ENCODE measurements around the gene COL16A1.
A peak's percentile ranks its signal among the peaks of the same experiment; 100 is the strongest.

The COL16A1 gene

GRCh38 chr1:31683997-31684396, 19.8 kb downstream of the COL16A1 start:
- DNase-seq, result no peak

DNA sequence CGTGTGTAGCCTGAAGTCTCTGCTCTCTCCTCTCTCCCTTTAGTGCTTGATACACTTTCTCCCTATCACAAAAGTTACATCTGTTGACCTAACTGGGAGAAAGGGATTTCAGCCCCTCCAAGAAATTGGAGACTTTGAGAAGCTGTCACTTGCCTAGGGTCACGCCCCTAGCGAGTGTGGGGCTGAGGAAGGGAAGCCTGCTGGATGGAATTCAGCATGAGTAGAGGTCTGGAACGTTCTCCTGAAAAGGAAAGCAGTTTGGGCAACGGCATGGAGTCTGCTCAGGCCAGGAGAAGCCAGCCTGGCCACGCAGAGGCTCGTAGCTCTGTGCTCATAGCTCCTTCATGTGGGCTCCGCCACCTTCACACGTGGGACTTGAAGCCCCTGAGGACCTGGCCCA, 22.4 kb downstream of the COL16A1 start:
- peak in 1 of 2 experiments; percentile 55 for DNase-seq

DNA sequence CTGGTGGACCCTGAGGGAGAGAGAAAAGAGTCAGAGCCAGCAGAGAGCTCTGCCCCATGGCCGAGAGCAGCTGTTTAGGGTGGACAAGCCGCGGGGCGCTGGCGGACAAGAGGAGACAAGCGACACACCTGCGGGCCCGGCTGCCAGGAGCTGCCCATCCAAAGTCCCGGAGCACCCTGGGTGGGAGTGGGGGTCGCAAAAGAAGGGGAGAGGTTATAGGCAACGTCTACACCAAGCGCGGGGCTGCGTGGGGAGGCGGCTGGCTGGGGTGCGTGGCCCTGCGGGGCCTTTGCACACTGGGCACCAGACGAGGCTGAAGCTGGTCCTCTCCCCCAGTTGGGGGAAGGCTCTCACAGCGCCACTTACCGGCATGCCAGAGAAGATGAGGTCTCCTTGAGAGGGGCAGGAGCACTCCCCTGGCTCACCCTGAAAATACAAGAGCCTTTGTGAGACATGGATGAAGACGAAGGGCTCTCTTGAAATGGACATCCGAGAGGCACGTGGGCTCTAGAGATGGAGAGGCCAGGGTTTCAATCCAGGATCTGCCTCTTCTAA, 24.1 kb downstream of the COL16A1 start:
- no peak for DNase-seq

- no peak for DNase-seq
Measured at GRCh38 chr1:31679091-31679490, 24.7 kb downstream of the COL16A1 start.

GRCh38 chr1:31678681-31679080, 25.1 kb downstream of the COL16A1 start:
- DNase-seq, result no peak

DNA sequence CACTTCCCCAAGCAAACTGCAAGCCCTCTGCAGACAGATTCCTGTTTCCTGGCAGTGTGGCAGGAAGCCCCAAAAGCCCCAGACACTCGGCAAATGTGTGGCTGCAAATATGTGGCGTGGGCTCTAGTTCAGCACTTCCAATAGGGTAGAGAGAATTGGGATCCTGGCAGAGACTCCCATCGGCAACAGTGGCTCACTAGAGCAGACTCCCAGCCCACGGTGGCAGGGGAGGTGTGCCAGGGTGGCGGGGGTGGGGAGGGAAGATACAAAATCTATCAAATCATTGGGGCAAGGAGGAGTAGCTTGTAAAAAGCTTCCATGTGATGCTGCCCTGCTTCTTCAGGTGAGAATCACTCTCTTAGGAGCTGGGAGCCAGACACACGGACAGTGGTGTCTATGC, 25.9 kb downstream of the COL16A1 start:
- DNase-seq, result no peak

GRCh38 chr1:31677401-31677800, 26.4 kb downstream of the COL16A1 start:
- DNase-seq, result no peak

DNA sequence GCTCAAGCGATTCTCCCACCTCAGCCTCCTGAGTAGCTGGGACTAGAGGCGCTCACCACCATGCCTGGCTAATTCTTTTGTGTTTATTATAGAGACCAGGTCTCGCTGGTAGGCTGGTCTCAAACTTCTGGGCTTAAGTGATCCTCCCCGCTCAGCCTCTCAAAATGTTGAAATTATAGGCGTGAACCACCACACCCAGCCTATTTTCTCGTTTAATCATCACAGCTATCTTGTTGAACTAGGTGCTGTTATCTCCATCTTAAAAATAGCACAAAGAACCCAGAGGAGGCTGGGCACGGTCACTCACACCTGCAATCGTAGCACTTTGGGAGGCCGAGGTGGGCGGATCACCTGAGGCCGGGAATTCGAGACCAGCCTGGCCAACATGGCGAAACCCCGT, 28.1 kb downstream of the COL16A1 start:
- no peak for DNase-seq

GRCh38 chr1:31675161-31675560, 28.7 kb downstream of the COL16A1 start:
- DNase-seq, result no peak

DNA sequence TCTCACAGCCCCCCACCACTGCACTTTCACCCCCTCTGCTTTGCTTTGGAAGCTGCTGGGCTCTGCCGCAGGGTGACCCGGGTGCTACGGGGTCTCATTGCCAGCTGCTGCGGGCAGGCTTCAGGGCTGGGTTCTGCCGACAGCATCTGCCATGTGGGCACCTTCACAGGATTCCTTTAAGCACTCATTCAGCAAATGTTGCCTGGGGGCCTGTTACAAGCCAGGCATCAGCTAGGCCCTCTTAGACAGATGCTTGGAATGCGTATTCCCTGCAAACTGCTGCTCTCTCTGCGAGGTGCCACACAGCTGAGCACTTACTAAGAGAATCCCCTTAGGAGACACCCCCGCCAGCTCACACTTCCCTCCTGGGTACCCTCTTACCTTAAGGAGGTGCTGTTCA, 29.2 kb downstream of the COL16A1 start:
- peak; percentile 86 to 97 for DNase-seq

DNA sequence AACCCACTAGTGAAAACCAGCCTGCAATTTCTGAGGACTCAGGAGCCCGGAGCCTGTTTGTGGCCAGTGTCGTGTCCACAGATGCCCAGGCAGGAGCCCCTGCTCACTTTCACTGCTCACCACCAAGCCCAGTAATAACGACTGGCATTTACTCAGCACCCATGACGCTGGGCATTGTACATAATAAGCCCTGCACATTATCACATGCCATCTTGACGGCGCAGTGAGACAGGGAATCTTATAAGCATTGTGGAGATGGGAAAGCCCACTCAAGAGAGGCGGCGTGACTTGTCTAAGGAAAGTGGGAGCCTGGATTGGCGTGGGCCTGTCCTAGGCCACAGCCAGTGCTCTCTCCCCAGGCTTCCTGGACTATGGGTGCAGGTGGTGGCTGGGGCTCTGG, 30.4 kb downstream of the COL16A1 start:
- DNase-seq, result no peak

DNA sequence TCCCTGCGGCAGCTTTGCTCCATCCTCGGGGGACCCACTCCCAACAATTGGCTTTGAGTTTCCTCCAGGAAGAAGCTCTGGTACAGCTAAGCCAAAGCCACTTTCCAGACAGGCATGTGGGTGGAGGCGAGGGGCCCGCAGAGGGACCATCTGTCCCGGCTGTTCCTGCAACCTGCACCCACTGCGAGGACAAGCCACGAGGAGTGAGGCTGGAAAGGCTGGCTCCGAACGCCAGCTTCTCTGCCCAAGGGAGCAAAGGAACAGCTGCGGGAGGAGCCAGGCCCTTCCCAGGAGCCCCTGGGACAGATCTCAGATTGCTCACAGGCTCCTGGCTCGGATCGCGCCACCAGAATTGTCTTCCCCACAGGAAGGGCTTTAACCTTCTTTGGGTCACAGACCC, 30.8 kb downstream of the COL16A1 start:
- peak; percentile 87 to 97 for DNase-seq

- no peak for DNase-seq
Measured at GRCh38 chr1:31671561-31672201, 32.1 kb downstream of the COL16A1 start.

- DNase-seq, result no peak
Measured at GRCh38 chr1:31671147-31671546, 32.7 kb downstream of the COL16A1 start.

GRCh38 chr1:31670593-31670964, 33.2 kb downstream of the COL16A1 start:
- no peak for DNase-seq

GRCh38 chr1:31669786-31670592, 33.8 kb downstream of the COL16A1 start:
- DNase-seq, result peak; percentile 94

GRCh38 chr1:31669433-31669785, 34.4 kb downstream of the COL16A1 start:
- peak; percentile 94 to 95 for DNase-seq

DNA sequence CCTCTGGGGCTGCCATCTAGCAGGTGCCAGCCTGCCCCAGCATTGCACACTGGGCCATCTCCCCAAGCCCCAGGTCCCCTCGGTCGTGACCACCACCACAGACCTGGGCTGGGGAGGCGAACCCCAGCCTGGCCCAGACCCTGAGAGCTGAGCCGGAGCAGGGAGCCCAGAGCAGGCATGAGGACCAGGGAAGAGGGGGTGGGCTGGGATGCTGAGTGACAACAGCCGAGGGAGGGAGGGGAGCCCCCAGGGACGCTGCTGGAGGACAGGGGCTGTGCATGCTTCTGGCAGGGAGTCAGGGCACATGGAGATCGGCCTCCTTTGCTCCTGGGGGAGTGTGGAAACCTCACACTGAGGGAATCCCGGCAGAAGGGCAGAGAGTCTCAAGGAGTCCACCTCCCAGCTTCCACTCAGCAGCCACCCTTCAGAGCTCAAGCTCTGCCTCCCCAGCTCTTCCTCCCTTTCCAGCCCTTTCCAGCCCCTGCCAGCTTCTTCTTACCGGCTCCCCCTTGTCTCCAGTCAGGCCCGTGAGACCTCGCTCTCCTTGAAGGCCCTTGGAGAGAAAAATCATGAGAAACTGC, 35.4 kb downstream of the COL16A1 start:
- DNase-seq, result peak in 1 of 2 experiments; percentile 41

DNA sequence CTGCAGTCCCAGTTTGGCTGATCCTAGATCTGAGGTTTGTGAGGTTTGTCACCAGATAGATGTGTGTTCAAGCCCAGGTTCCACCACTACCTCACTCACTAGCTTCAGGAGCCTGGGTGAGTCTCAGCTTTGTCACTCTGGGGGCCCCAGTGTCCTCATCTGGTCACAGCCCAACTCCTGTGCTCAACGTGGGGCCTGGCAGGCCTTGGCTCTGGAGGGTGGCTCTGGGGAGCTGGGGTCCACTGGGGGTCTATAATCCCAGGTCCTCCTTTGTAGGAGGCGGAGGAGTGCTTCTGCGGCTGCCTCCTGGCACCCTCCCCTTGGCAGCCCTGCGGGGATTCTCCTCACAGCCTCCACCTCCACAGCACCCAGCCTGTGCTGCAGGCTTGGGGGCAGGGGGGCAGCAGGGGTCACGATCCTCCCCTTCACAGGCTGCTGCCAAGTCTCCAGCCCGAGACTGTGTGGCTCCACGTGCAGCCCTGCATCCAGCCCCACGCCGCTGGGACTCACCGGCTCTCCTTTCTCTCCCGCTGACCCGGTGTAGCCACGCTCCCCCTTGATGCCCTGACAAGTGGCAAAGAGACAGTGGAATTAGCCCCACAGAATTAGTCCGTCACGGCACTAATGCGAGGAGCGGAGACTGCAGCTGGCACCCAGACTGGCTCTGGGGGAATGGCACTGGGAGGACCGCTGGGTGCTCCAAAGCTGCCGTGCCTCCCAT, 36.6 kb downstream of the COL16A1 start:
- peak; percentile 43 to 54 for DNase-seq

GRCh38 chr1:31666263-31666963, 37.4 kb downstream of the COL16A1 start:
- DNase-seq, result peak; percentile 23 to 68

DNA sequence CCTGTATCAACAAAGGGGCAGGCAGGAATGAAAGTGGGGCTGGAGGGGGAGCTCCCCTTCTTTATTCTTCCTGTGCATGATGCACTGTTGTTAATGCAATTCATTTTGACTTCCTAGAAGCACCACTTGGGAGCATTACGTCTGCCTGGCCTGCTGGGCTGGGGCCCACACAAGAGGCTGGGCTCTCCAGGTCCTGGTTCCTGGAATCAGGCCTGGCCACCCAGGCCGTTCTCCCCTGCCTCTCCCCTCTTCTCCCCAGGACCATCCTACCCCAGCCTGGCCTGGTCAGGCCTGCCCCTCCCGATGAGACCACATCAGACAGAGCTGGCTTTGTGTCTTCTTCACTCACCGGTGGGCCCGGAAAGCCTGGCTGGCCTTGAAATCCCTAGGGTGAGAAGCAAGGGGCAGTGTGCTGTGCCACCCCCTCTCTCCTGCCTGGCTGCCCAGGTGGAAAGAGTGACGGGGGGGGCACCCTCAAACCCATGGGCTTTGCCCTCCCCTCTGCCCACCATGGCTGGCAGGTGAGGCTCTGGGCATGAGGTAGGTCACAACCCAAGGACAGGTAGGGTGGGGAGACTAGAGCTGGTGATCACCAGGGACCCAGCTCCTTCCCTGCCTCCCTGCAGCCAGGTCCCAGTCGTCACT, 38.5 kb downstream of the COL16A1 start:
- DNase-seq, result no peak

DNA sequence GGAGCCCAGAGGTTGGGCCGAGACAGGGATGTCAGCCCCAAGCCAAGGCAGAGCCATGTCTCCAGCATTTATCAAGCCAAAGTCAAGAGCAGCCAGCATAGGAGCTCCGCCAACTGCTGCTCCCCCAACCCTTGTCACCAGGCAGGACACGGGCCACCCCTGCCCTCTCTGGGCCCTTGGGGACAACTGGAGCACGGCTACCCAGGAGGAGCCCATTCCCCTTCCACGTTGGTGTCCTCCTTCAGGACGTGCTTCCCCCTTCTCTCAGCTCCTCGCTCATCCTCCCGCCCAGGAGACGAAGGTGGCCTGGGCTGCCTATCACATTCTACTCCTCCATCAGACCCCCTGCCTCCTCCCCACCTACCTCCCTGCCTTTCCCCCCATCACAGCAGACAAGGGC, 39.3 kb downstream of the COL16A1 start:
- DNase-seq, result no peak
